Raji (cell line): Measurements from ENCODE around the gene MAGI1.

Experiments used
- POLR2A ChIP-seq: IDR thresholded peaks from 2 replicates; pipeline ENCODE4 v1.6.1; 2011; ENCODE audit warnings: low read depth, low read length, control low read depth; ENCODE audit not compliant: insufficient read depth

MAGI1 gene

GRCh38 chr3:65352951-65353350 is 685.8 kb downstream of the MAGI1 start:
- TF ChIP-seq POLR2A: no peak

DNA sequence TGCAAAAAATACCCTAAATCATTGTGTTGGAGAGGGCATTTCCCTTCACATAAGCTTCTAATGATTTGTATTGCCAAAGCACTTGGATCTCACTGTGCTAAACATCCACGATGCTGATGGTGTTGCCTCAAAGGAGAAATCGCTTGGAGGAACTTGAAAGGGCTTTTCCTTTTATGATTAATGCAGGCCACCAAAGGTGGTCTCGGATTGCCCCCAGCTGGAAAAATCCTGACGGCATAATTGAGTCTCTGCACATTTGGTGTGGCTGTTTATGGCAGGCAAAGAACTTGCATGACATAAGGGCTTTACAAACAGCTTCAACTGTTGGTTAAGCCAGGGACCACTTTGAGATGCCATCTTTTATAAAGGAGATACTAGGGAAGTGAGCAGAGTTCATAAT is 687.0 kb downstream of the MAGI1 start:
- no peak for TF ChIP-seq POLR2A

- no peak for TF ChIP-seq POLR2A
These were observed 687.8 kb downstream of the MAGI1 start for GRCh38 chr3:65350801-65351476.

- TF ChIP-seq POLR2A: no peak
These were observed 690.2 kb downstream of the MAGI1 start for GRCh38 chr3:65348398-65348995.

- no peak for TF ChIP-seq POLR2A
These were observed 691.6 kb downstream of the MAGI1 start for GRCh38 chr3:65347166-65347565.

DNA sequence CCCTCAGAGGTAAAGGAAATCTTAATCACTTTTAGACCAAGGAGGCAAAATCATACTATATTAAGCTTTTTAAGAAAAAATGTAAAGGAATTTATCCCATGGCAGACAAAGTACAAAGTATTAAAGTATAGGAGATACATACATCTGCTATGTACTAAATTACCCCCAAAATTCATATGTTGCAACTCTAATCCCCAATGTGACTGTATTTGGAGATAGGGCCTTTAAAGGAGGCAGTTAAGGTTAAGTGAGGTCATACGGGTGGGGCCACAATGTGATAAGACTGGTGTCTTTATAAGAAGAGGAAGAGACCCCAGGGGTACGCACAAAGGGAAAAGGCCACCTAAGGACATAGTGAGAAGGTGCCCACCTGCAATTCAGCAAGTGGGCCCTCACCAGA is 693.9 kb downstream of the MAGI1 start:
- TF ChIP-seq POLR2A: no peak

- TF ChIP-seq POLR2A: no peak
These were observed 694.3 kb downstream of the MAGI1 start for GRCh38 chr3:65344444-65344843.

DNA sequence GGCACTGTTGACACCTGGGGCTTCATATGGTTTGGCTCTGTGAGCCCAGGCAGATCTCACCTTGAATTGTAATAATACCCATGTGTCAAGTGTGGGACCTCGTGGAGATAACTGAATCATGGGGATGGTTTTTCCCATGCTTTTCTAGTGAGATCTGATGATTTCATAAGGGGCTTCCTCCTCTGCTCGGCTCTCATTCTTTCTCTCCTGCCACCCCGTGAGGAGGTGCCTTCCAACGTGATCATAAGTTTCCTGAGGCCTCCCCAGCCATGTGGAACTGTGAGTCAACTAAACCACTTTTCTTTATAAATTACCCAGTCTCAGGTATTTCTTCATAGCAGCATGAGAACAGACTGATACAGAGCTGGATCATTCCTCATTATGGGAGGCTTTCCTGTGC is 695.0 kb downstream of the MAGI1 start:
- TF ChIP-seq POLR2A: no peak

GRCh38 chr3:65343026-65343425 is 695.7 kb downstream of the MAGI1 start:
- no peak for TF ChIP-seq POLR2A

GRCh38 chr3:65342084-65342683 is 696.5 kb downstream of the MAGI1 start:
- TF ChIP-seq POLR2A: no peak

DNA sequence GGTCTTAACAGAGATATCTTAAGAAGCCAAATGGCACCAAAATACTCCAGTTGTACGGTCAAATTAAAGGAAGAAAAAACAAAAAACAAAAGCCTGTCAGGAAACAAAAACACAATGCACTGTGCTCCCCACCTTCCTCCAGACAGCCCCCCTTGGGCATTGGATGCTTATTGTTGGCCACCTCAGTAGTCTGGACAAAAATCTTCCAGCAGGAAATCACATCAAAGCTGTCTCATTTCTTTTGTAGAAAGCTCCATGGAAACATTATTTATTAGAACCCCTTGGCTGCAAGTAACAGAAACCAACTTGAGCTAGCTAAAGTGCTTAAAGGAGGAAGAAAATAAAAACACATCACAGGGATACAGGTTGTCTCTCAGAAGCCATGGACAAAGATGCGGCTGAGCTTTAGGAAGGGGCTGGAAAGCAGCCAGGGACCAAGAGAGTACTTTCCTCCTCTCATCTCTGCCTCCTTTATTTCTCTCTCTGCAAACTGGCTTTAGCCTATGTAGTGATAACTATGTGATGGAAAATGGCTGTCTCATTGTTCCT is 699.5 kb downstream of the MAGI1 start:
- no peak for TF ChIP-seq POLR2A

DNA sequence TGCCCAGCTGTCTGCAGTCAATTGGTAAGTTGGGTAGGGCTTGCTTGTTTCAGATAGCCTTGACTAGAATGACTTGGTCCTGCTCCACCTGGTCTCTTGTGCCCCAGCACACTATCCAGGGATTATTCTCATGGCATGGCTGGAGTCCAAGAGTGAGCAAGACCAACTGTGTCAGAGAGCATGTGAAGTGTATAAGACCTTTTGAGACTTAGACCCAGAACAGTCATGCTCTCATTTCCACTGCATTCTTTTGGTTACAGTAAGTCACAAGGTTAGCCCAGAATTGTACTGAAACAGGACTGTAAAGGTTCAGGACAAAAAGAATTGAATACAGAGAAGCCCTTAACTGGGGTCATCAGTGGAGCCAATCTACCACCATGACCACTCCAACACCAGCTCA is 700.1 kb downstream of the MAGI1 start:
- TF ChIP-seq POLR2A: no peak

DNA sequence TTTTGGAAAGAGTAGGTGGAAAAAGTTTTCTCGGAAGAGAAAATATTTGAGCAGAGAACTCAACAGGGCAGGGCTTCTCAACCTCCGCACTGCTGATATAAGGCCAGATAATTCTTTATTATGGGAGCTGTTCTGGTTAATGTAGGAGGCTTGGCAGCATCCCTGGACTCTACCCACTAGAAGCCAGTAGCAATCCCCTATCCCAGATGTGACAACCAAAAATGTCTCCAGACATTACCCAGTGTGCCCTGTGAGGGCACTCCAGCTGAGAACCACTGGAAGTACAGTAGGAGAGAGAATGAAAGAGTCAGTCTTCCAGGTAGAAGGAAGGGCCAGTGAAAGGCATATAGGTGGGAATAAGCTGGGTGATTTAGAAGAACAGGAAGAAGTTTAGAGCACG is 703.1 kb downstream of the MAGI1 start:
- no peak for TF ChIP-seq POLR2A

DNA sequence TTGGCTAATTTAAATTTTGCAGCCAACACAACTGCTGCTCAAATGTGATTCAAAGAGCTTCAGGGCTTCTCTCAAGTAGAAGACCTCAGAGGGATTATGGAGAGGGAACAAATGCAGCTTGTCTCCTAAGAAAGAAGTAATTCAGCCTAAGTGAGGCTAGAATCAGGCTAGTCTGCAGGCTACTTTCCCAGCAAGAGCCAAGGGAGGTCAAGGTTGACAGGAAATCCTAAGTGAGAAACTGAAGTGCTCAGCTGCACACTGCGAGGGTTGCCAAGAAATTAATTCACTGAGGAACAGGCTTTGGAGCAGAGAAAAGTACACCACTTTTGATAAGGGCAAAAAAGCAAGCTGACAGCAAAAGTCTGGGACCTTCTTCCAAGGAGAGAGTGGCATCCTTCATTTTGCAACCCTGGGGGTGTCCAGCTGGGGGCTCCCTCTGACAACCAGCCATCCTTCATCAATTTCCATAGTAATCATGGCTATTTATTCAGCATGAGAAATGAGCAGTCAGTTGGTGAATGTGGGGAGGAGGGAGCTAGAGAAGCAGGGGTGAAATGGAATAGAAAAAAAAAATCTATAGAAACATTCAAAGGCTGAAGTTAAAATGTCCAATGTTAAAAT is 704.6 kb downstream of the MAGI1 start:
- TF ChIP-seq POLR2A: no peak

DNA sequence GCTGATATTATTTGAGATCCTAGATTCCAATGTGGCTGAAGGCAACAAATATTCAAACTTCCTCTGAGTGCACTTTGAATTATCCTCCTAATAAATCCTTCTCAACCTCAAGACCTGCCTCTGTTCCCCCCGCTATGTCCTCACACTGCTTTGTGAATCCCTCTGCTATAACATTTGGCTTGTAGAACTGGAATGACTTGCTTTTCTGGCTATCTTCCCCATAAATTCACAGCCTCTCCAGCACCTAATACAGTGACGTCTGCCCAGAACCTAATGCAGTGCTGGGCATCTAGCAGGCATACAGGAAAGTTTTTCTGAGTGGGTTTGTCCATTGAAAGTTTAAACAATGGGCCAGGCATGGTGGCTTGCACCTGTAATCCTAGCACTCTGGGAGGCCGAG is 707.0 kb downstream of the MAGI1 start:
- no peak for TF ChIP-seq POLR2A

- TF ChIP-seq POLR2A: no peak
These were observed 708.6 kb downstream of the MAGI1 start for GRCh38 chr3:65330072-65330471.
